ENCODE results near the gene CEP85. TPM values are rescaled to one million over a fixed set of nuclear protein-coding genes. Genes with fewer than 3 reads are reported as not detected.
A peak's percentile ranks its signal among the peaks of the same experiment; 100 is the strongest.

CEP85 gene
- total RNA-seq, 2 experiments from 2014 or later = 47.1 to 55.2 TPM

GRCh38 chr1:26189751-26190275 lies 44.2 kb upstream of the CEP85 start:
- intact Hi-C loops (cut with micrococcal nuclease; ENCODE audit: unreplicated experiment) = no loop called here
- H3K27ac ChIP-seq (ENCODE audit: low read depth, low read length, poor library complexity, severe bottlenecking) = no peak overlapping the region
- no peak overlapping the region for H2AFZ ChIP-seq (ENCODE audit: low read length)
- ChIA-PET CTCF (ENCODE audit: unreplicated experiment) (interaction anchor here (0.6 kb wide), 1 partner anchor 174 kb away, joined by 3 read pairs; no protein-coding TSS in a partner anchor), POLR2A (interaction anchor here (0.7 kb wide), 1 partner anchor 16 kb away, joined by 3 read pairs; no protein-coding TSS in a partner anchor)
- H4K20me1 ChIP-seq (ENCODE audit: insufficient read depth, low read length) = no peaks in the 10 kb centered on the region
- no peaks in the 10 kb centered on the region for H3K36me3 ChIP-seq (ENCODE audit: insufficient read depth, low read length)
- no peak overlapping the region for H3K4me3 ChIP-seq (ENCODE audit: low read depth, low read length, poor library complexity, severe bottlenecking)
- no peaks in the 10 kb centered on the region for H3K4me1 ChIP-seq (ENCODE audit: insufficient read depth, low read length, poor library complexity, severe bottlenecking)
- no peaks in the 10 kb centered on the region for H3K79me2 ChIP-seq (ENCODE audit: insufficient read depth, low read depth, low read length)
- no TSS peak for BruUV-seq (replicated peaks)
- H3K9me3 ChIP-seq (ENCODE audit: low read length) = no peaks in the 10 kb centered on the region
- DNase-seq (ENCODE audit: low spot score) = no peak
- H3K9me2 ChIP-seq (ENCODE audit: insufficient read depth, low read length) = no peaks in the 10 kb centered on the region
- TF ChIP-seq CTCF (conservative IDR thresholded peaks at IDR 0.05; ENCODE audit: low read length) (peak; percentile 52), EZH2phosphoT487 (IDR thresholded peaks at IDR 0.05; ENCODE audit: borderline replicate concordance, low read depth, low read length) (no peak)
- H3K4me2 ChIP-seq (ENCODE audit: low read length) = no peak overlapping the region

- TF ChIP-seq EZH2phosphoT487 (IDR thresholded peaks at IDR 0.05; ENCODE audit: borderline replicate concordance, low read depth, low read length) = no peak
- peak; percentile 36; the same call in 1 of the 2 replicates for TF ChIP-seq CTCF (conservative IDR thresholded peaks at IDR 0.05; ENCODE audit: low read length)
- ChIA-PET POLR2A (no interaction called here), CTCF (ENCODE audit: unreplicated experiment) (no interaction called here)
- H4K20me1 ChIP-seq (ENCODE audit: insufficient read depth, low read length) = no peaks in the 10 kb centered on the region
- no peak within 1 kb of the TSS for H2AFZ ChIP-seq (ENCODE audit: low read length)
- no TSS peak for BruUV-seq (replicated peaks)
- H3K36me3 ChIP-seq (ENCODE audit: insufficient read depth, low read length) = no peaks in the 10 kb centered on the region
- H3K4me3 ChIP-seq (ENCODE audit: low read depth, low read length, poor library complexity, severe bottlenecking) = no peak within 1 kb of the TSS
- no peaks in the 10 kb centered on the region for H3K79me2 ChIP-seq (ENCODE audit: insufficient read depth, low read depth, low read length)
- no peaks in the 10 kb centered on the region for H3K4me1 ChIP-seq (ENCODE audit: insufficient read depth, low read length, poor library complexity, severe bottlenecking)
- intact Hi-C loops (cut with micrococcal nuclease; ENCODE audit: unreplicated experiment) = no loop called here
- peak; percentile 24 for DNase-seq (ENCODE audit: low spot score)
- no peaks in the 10 kb centered on the region for H3K9me3 ChIP-seq (ENCODE audit: low read length)
- no peak within 1 kb of the TSS for H3K4me2 ChIP-seq (ENCODE audit: low read length)
- H3K9me2 ChIP-seq (ENCODE audit: insufficient read depth, low read length) = no peaks in the 10 kb centered on the region
- H3K27ac ChIP-seq (ENCODE audit: low read depth, low read length, poor library complexity, severe bottlenecking) = no peak within 1 kb of the TSS
These were observed 43.5 kb upstream of the CEP85 start, which contains the start of gene CATSPER4 for GRCh38 chr1:26190373-26190987. CATSPER4 (plus strand) TSS chr1:26190602; CDS start chr1:26190628, 26 bp downstream.

GRCh38 chr1:26191739-26192138 lies 42.3 kb upstream of the CEP85 start:
- no peak for DNase-seq (ENCODE audit: low spot score)
- Histone ChIP-seq H2AFZ (ENCODE audit: low read length) (no peak overlapping the region), H3K4me1 (ENCODE audit: insufficient read depth, low read length, poor library complexity, severe bottlenecking) (no peaks in the 10 kb centered on the region), H4K20me1 (ENCODE audit: insufficient read depth, low read length) (no peaks in the 10 kb centered on the region), H3K9me2 (ENCODE audit: insufficient read depth, low read length) (no peaks in the 10 kb centered on the region), H3K9me3 (ENCODE audit: low read length) (no peaks in the 10 kb centered on the region), H3K4me2 (ENCODE audit: low read length) (no peak overlapping the region), H3K36me3 (ENCODE audit: insufficient read depth, low read length) (no peaks in the 10 kb centered on the region), H3K4me3 (ENCODE audit: low read depth, low read length, poor library complexity, severe bottlenecking) (no peak overlapping the region), H3K79me2 (ENCODE audit: insufficient read depth, low read depth, low read length) (no peaks in the 10 kb centered on the region), H3K27ac (ENCODE audit: low read depth, low read length, poor library complexity, severe bottlenecking) (no peak overlapping the region)
- TF ChIP-seq EZH2phosphoT487 (IDR thresholded peaks at IDR 0.05; ENCODE audit: borderline replicate concordance, low read depth, low read length) = no peak
- TF ChIP-seq CTCF (conservative IDR thresholded peaks at IDR 0.05; ENCODE audit: low read length) = no peak
- ChIA-PET CTCF (ENCODE audit: unreplicated experiment) (no interaction called here), POLR2A (no interaction called here)
- intact Hi-C loops (cut with micrococcal nuclease; ENCODE audit: unreplicated experiment) = no loop called here
- BruUV-seq (replicated peaks) = no TSS peak
